Fibroblast of lung (primary cell): ENCODE results near the gene SYNE1. TPM values are rescaled to one million over a fixed set of nuclear protein-coding genes. Genes with fewer than 3 reads are reported as not detected.

Experiments used
- DNase-seq, 2 donors: peaks; one replicate each; pipeline versions ENCODE4 v3.0.0 to v3.0.0-alpha.2; 2010; ENCODE audit warnings: low read depth in 2 of 2
- H2AFZ ChIP-seq: 2 replicates; pipeline ENCODE4 v1.5.1; 2012; ENCODE audit warnings: low read length, control low read depth, inconsistent platforms
- H3K27ac ChIP-seq: 2 replicates; pipeline ENCODE4 v1.5.1; 2011; ENCODE audit warnings: low read length, control low read depth; ENCODE audit not compliant: insufficient read depth
- H3K27me3 ChIP-seq: 2 replicates; pipeline ENCODE4 v1.5.1; 2011; ENCODE audit warnings: mild to moderate bottlenecking, low read length; ENCODE audit not compliant: control insufficient read depth, insufficient read depth
- H3K36me3 ChIP-seq: 2 replicates; pipeline ENCODE4 v1.5.1; 2011; ENCODE audit warnings: low read length; ENCODE audit not compliant: control insufficient read depth, insufficient read depth
- H3K4me1 ChIP-seq: 2 replicates; pipeline ENCODE4 v1.5.1; 2011; ENCODE audit warnings: low read length; ENCODE audit not compliant: control insufficient read depth, insufficient read depth; ENCODE audit errors: extremely low read depth
- H3K4me2 ChIP-seq: 2 replicates; pipeline ENCODE4 v1.5.1; 2011; ENCODE audit warnings: low read length, control low read depth; ENCODE audit not compliant: insufficient read depth; ENCODE audit errors: extremely low read depth
- H3K4me3 ChIP-seq, 4 experiments: fragments of 200-600 bp in 1 of 4; sonication (generic) in 1 of 4; replicated peaks in 1 of 4; 2 replicates each; pipeline ENCODE4 v1.5.1; 2011 to 2016; ENCODE audit warnings: low read length in 4 of 4, low read depth in 3 of 4, mild to moderate bottlenecking in 3 of 4, control low read depth in 2 of 4, inconsistent platforms in 1 of 4, mixed read lengths in 1 of 4; ENCODE audit not compliant: insufficient read depth in 1 of 4; ENCODE audit errors: control extremely low read depth in 1 of 4
- H3K79me2 ChIP-seq: 2 replicates; pipeline ENCODE4 v1.5.1; 2012; ENCODE audit warnings: mild to moderate bottlenecking, low read length, inconsistent platforms; ENCODE audit not compliant: control insufficient read depth, insufficient read depth
- H3K9ac ChIP-seq: 2 replicates; pipeline ENCODE4 v1.5.1; 2011; ENCODE audit warnings: mild to moderate bottlenecking, low read length, control low read depth; ENCODE audit not compliant: insufficient read depth
- H3K9me3 ChIP-seq: 2 replicates; pipeline ENCODE4 v1.5.1; 2012; ENCODE audit warnings: low read depth, low read length; ENCODE audit not compliant: control insufficient read depth, insufficient read depth
- H4K20me1 ChIP-seq: 2 replicates; pipeline ENCODE4 v1.5.1; 2011; ENCODE audit warnings: low read length; ENCODE audit not compliant: control insufficient read depth, insufficient read depth; ENCODE audit errors: extremely low read depth
- EZH2 ChIP-seq: IDR thresholded peaks from 2 replicates; pipeline ENCODE4 v1.5.1; 2012; ENCODE audit warnings: low read length, control low read depth, mild to moderate bottlenecking; ENCODE audit errors: missing control alignments
- polyA plus RNA-seq, 2 donors: library from polyadenylated mRNA; depleted of rRNA in 1 of 2; stranded (reverse) in 1 of 2; unstranded in 1 of 2; fragments of >200 nt; gene quantifications; 2 replicates each; pipeline ENCODE4 v1.2.1, GENCODE V29; 2011 to 2012; ENCODE audit warnings: missing spikeins in 1 of 2
- total RNA-seq: library from RNA; depleted of rRNA; stranded (reverse); fragments of >200 nt; gene quantifications from 2 replicates; pipeline ENCODE4 v1.2.1, GENCODE V29; 2014
- TF ChIP-seq, protein P1 (sequence below), 2 donors: IDR thresholded peaks in 1 of 2; conservative IDR thresholded peaks in 1 of 2; 1 replicate in 1 of 2; 2 replicates in 1 of 2; pipeline ENCODE4 v1.5.1; 2011 to 2012; ENCODE audit warnings: low read length in 2 of 2, control low read depth in 1 of 2, inconsistent platforms in 1 of 2, low read depth in 1 of 2, mild to moderate bottlenecking in 1 of 2

Gene SYNE1
- total and polyA plus RNA-seq, 2 donors (not counting 1 experiment from before 2014, with no cell fraction given), result 21.7 to 219 TPM

DNA sequence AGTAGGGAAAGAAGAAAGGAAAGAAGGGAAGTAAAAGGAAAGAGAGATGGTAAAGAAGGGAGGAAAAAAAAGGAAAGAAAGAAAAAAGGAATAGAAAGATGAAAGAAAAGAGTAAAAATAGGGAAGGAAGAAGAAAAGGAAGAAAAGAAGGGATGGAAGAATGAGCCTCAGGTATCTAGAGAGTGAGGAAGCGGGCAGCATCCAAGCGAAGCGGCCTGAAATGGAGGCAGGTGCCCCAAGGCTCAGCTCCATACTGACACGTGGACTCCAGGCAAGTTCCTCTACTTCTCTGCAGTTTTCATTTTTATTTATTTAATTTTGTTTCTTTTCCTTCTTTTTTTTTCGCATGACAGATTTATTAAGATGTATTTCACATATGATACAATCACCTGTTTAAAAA lies 456.6 kb downstream of the SYNE1 start:
- no peak overlapping the region for H3K27ac ChIP-seq
- no peaks in the 10 kb centered on the region for H3K4me1 ChIP-seq
- no peak overlapping the region for H3K4me3 ChIP-seq
- peaks cover 2% of the 10 kb centered on the region for H3K36me3 ChIP-seq
- H3K9ac ChIP-seq, result no peak overlapping the region
- no peak for TF ChIP-seq EZH2
- TF ChIP-seq, protein P1, sequence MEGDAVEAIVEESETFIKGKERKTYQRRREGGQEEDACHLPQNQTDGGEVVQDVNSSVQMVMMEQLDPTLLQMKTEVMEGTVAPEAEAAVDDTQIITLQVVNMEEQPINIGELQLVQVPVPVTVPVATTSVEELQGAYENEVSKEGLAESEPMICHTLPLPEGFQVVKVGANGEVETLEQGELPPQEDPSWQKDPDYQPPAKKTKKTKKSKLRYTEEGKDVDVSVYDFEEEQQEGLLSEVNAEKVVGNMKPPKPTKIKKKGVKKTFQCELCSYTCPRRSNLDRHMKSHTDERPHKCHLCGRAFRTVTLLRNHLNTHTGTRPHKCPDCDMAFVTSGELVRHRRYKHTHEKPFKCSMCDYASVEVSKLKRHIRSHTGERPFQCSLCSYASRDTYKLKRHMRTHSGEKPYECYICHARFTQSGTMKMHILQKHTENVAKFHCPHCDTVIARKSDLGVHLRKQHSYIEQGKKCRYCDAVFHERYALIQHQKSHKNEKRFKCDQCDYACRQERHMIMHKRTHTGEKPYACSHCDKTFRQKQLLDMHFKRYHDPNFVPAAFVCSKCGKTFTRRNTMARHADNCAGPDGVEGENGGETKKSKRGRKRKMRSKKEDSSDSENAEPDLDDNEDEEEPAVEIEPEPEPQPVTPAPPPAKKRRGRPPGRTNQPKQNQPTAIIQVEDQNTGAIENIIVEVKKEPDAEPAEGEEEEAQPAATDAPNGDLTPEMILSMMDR (conservative IDR thresholded peaks at IDR 0.05 in 1 of 2, IDR thresholded peaks at IDR 0.05 in 1 of 2; ENCODE audit: low read depth in 1 of 2, low read length in 2 of 2), result no peak
- no peaks in the 10 kb centered on the region for H3K79me2 ChIP-seq
- no peaks in the 10 kb centered on the region for H3K27me3 ChIP-seq
- DNase-seq, result no peak
- no peaks in the 10 kb centered on the region for H4K20me1 ChIP-seq
- H3K4me2 ChIP-seq, result no peak overlapping the region
- no peak overlapping the region for H2AFZ ChIP-seq
- no peaks in the 10 kb centered on the region for H3K9me3 ChIP-seq

- no peaks in the 10 kb centered on the region for H3K4me1 ChIP-seq
- H3K4me3 ChIP-seq, result no peak overlapping the region
- no peak for DNase-seq
- TF ChIP-seq EZH2, result no peak
- TF ChIP-seq, protein P1 (conservative IDR thresholded peaks at IDR 0.05 in 1 of 2, IDR thresholded peaks at IDR 0.05 in 1 of 2; ENCODE audit: low read depth in 1 of 2, low read length in 2 of 2), result no peak
- H3K9ac ChIP-seq, result no peak overlapping the region
- H4K20me1 ChIP-seq, result no peaks in the 10 kb centered on the region
- H3K36me3 ChIP-seq, result peaks cover 2% of the 10 kb centered on the region
- no peaks in the 10 kb centered on the region for H3K79me2 ChIP-seq
- H3K4me2 ChIP-seq, result no peak overlapping the region
- no peaks in the 10 kb centered on the region for H3K9me3 ChIP-seq
- H3K27me3 ChIP-seq, result no peaks in the 10 kb centered on the region
- H2AFZ ChIP-seq, result no peak overlapping the region
- H3K27ac ChIP-seq, result no peak overlapping the region
Measured at GRCh38 chr6:152176268-152176667, 460.9 kb downstream of the SYNE1 start.

- H3K9ac ChIP-seq, result no peak overlapping the region
- no peak for DNase-seq
- H3K4me3 ChIP-seq, result no peak overlapping the region
- no peak overlapping the region for H3K4me2 ChIP-seq
- no peaks in the 10 kb centered on the region for H3K27me3 ChIP-seq
- no peaks in the 10 kb centered on the region for H3K9me3 ChIP-seq
- H3K27ac ChIP-seq, result no peak overlapping the region
- H3K4me1 ChIP-seq, result no peaks in the 10 kb centered on the region
- H4K20me1 ChIP-seq, result no peaks in the 10 kb centered on the region
- H2AFZ ChIP-seq, result no peak overlapping the region
- H3K79me2 ChIP-seq, result no peaks in the 10 kb centered on the region
- TF ChIP-seq EZH2, result no peak
- TF ChIP-seq, protein P1 (conservative IDR thresholded peaks at IDR 0.05 in 1 of 2, IDR thresholded peaks at IDR 0.05 in 1 of 2; ENCODE audit: low read depth in 1 of 2, low read length in 2 of 2), result no peak
- H3K36me3 ChIP-seq, result peaks cover 2% of the 10 kb centered on the region
Measured at GRCh38 chr6:152173957-152174356, 463.2 kb downstream of the SYNE1 start.
